CD4-positive, alpha-beta T cell (primary cell): ENCODE results near the gene CHMP4A. TPM values are rescaled to one million over a fixed set of nuclear protein-coding genes. Genes with fewer than 3 reads are reported as not detected.

Experiments used
- ATAC-seq: fragments of 200-7000 bp; cut with Tn5 transposase; one replicate; pipeline ENCODE4 v1.10.0; 2022; ENCODE audit warnings: mild to moderate bottlenecking; ENCODE audit not compliant: poor library complexity
- CTCF ChIA-PET: fragments of 350-600 bp; sonication (Branson Sonifier 250); formaldehyde crosslinking; loops from one replicate; lab custom pipeline; 2021; ENCODE audit warnings: antibody characterized with exemption, inconsistent platforms; lab: Charles Lee
- POLR2A ChIA-PET: fragments of 350-600 bp; sonication (Branson Sonifier 250); formaldehyde crosslinking; loops from one replicate; lab custom pipeline; 2021; ENCODE audit warnings: antibody characterized with exemption, inconsistent platforms; lab: Charles Lee
- DNase-seq, 14 experiments: peaks; one replicate each; pipeline ENCODE4 v3.0.0-alpha.2; 2013 to 2020; ENCODE audit warnings: mixed read lengths in 2 of 14
- H3K27ac ChIP-seq, 2 donors: one replicate each; pipeline versions ENCODE4 v1.5.1 to v1.7.0; 2013; ENCODE audit warnings: low read length in 2 of 2, low read depth in 1 of 2, mild to moderate bottlenecking in 1 of 2
- H3K27me3 ChIP-seq, 2 experiments: 1 replicate in 1 of 2; 2 replicates in 1 of 2; pipeline versions ENCODE4 v1.6.1 to v1.7.0; 2013; ENCODE audit warnings: low read length in 2 of 2, control low read depth in 1 of 2, mild to moderate bottlenecking in 1 of 2, moderate library complexity in 1 of 2; ENCODE audit not compliant: insufficient read depth in 2 of 2, control insufficient read depth in 1 of 2
- H3K36me3 ChIP-seq: one replicate; pipeline ENCODE4 v1.6.1; 2013; ENCODE audit warnings: low read length, control low read depth; ENCODE audit not compliant: insufficient read depth
- H3K4me1 ChIP-seq: one replicate; pipeline ENCODE4 v1.6.1; 2013; ENCODE audit warnings: low read length, control low read depth; ENCODE audit not compliant: insufficient read depth
- H3K4me3 ChIP-seq: one replicate; pipeline ENCODE4 v1.5.1; 2013; ENCODE audit warnings: mild to moderate bottlenecking, low read length, moderate library complexity
- H3K9me3 ChIP-seq, 2 experiments: 1 replicate in 1 of 2; 2 replicates in 1 of 2; pipeline versions ENCODE4 v1.6.1 to v1.7.0; 2013; ENCODE audit warnings: low read length in 2 of 2, mild to moderate bottlenecking in 2 of 2, control low read depth in 1 of 2, moderate library complexity in 1 of 2; ENCODE audit not compliant: control insufficient read depth in 1 of 2, insufficient read depth in 1 of 2
- H3K27ac Mint-ChIP-seq: one replicate; pipeline ENCODE4 v1.8.0; 2020; ENCODE audit warnings: mixed read lengths
- H3K27me3 Mint-ChIP-seq: one replicate; pipeline ENCODE4 v1.8.0; 2021; ENCODE audit warnings: mixed read lengths
- H3K36me3 Mint-ChIP-seq: one replicate; pipeline ENCODE4 v1.8.0; 2021; ENCODE audit warnings: low read depth, mixed read lengths
- H3K4me1 Mint-ChIP-seq: one replicate; pipeline ENCODE4 v1.8.0; 2021; ENCODE audit warnings: low read depth, mixed read lengths
- H3K4me3 Mint-ChIP-seq: one replicate; pipeline ENCODE4 v1.8.0; 2020; ENCODE audit warnings: mild to moderate bottlenecking, mixed read lengths
- H3K9me3 Mint-ChIP-seq: one replicate; pipeline ENCODE4 v1.8.0; 2020; ENCODE audit warnings: mixed read lengths
- intact Hi-C, 2 experiments: fragments of 100-400 bp; cut with DNase I in 1 of 2; cut with micrococcal nuclease in 1 of 2; formaldehyde crosslinking; loops; one replicate each; pipeline versions ENCODE4 v1.15.1 to v1.9.0; 2023 to 2025; cut with DNase I, micrococcal nuclease
- polyA plus RNA-seq, 2 donors: library from polyadenylated mRNA; unstranded; fragments of 120-200 nt; gene quantifications; one replicate each; pipeline ENCODE4 v1.2.1, GENCODE V29; 2013
- total RNA-seq, 174 experiments: library from RNA in 2 of 174; stranded (reverse) in 2 of 174; gene quantifications; one replicate each; pipeline ENCODE4 v1.2.3 and lab custom pipeline; 2021 to 2026
- TF ChIP-seq, protein P1 (sequence below): fragments of 200-600 bp; IDR thresholded peaks from one replicate; pipeline ENCODE4 v1.8.0; 2022; ENCODE audit warnings: antibody characterized with exemption, mild to moderate bottlenecking

Gene CHMP4A, protein sequence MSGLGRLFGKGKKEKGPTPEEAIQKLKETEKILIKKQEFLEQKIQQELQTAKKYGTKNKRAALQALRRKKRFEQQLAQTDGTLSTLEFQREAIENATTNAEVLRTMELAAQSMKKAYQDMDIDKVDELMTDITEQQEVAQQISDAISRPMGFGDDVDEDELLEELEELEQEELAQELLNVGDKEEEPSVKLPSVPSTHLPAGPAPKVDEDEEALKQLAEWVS
- total RNA-seq: 10 to 100 TPM; 73.4 to 80.1 TPM
- polyA plus RNA-seq (2013, experiment 1 of 2): 120 TPM
- polyA plus RNA-seq (2013, experiment 2 of 2): 133 TPM
- total RNA-seq (lab: John Stamatoyannopoulos, UW): 1.1 to 12.9 (median 5.8) reads per million in 172 experiments

DNA sequence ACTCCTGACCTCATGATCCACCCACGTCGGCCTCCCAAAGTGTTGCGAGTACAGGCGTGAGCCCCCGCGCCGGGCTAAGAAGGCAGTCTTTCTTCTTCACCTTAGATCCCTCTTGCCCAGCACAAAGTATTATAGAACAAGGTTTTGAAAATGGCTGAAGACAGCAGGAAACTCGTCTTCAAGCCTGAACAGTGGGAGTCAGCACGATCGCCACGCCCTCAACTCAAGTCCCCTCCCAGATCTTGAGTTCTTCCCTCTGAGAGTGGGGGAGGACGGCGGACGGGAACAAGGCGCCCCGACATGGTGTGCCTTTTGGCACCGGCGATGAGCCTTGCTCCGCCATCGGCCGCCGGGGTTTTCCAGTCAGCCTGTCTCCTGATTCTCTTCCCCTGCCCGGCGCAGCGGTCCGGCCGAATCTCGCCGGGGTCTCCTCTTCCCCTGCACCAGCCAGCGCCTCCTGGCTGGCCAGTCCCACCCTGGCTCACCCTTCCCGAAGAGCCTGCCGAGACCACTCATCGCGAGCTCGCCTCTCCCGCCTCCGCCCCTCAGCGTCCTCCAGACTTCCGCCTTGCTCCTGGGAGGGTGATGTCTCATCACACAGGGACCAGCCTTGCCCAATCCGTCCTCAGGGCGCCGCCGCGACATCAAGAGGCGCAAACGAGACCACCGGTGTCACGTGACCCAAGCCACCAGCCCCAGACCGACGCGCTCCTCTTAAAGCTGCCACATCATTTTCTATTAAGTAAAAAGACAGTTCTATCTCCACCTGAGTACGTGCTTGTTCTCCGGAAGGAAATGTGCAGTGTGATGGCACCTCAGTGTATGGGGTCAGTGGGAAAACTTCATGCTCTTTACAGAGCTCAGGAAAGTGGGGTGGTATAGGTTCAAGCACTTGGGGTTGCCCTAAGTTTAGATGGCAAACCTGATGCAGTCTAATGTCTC lies at the start of gene CHMP4A:
Gene CHMP4A (minus strand): TSS at position 565 of the 942 bp plus-strand sequence. CDS start 49 bp downstream, at position 516.
- Mint-ChIP-seq H3K27ac (peak within 1 kb of the TSS; percentile 96), H3K9me3 (no peaks in the 10 kb centered on the region), H3K4me1 (peaks cover 49% of the 10 kb centered on the region), H3K27me3 (no peaks in the 10 kb centered on the region), H3K4me3 (peak within 1 kb of the TSS; percentile 97), H3K36me3 (peaks cover 49% of the 10 kb centered on the region)
- intact Hi-C loops: loop anchor here (1.0 to 2.0 kb wide), 7 partner anchors 18 to 217 kb away; partner anchors contain the start of genes GMPR2 (in 1 of the 2), IPO4 (in 1 of the 2), IRF9 (in 1 of the 2) and NEDD8 (in 1 of the 2)
- peak; percentile 71 for ATAC-seq
- Histone ChIP-seq H3K36me3 (peaks cover 42% of the 10 kb centered on the region), H3K27ac (peak within 1 kb of the TSS; percentile 98 to 100), H3K4me1 (peaks cover 53% of the 10 kb centered on the region), H3K4me3 (peak within 1 kb of the TSS; percentile 98), H3K27me3 (no peaks in the 10 kb centered on the region), H3K9me3 (no peaks in the 10 kb centered on the region)
- POLR2A ChIA-PET: interaction anchor here (0.6 to 4.7 kb wide), 33 partner anchors 10 to 1319 kb away, joined by 3 to 144 read pairs (median 6); partner anchors contain the start of genes CBLN3, DCAF11, DHRS1 and EMC9
- DNase-seq: peak; percentile 89 to 99 (median 94)
- TF ChIP-seq, protein P1, sequence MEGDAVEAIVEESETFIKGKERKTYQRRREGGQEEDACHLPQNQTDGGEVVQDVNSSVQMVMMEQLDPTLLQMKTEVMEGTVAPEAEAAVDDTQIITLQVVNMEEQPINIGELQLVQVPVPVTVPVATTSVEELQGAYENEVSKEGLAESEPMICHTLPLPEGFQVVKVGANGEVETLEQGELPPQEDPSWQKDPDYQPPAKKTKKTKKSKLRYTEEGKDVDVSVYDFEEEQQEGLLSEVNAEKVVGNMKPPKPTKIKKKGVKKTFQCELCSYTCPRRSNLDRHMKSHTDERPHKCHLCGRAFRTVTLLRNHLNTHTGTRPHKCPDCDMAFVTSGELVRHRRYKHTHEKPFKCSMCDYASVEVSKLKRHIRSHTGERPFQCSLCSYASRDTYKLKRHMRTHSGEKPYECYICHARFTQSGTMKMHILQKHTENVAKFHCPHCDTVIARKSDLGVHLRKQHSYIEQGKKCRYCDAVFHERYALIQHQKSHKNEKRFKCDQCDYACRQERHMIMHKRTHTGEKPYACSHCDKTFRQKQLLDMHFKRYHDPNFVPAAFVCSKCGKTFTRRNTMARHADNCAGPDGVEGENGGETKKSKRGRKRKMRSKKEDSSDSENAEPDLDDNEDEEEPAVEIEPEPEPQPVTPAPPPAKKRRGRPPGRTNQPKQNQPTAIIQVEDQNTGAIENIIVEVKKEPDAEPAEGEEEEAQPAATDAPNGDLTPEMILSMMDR: no peak
- CTCF ChIA-PET: interaction anchor here (0.7 to 2.5 kb wide), 10 partner anchors 18 to 120 kb away, joined by 3 to 12 read pairs (median 6); partner anchors contain the start of genes CIDEB, IRF9, RABGGTA and TINF2

DNA sequence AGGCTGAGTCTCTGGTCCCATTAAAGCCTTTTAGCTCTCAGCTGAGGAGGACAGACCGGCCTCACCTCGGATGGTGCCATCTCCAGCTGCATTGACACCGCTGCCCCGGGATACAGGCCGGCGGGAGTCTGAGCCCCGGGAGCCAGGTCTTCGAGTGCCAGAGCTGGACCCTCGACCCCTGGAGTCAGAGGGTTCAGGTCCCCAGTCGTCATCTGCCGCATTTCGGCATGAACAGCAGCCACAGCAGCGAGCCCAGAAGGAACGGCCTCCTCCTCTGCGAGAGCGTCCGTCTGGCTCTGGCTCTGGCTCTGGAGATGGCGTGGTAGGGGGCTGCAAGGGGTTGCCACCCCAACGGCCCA lies 48.7 kb upstream of the CHMP4A start:
- no peak for ATAC-seq
- CTCF ChIA-PET: no interaction called here
- Histone ChIP-seq H3K4me1 (no peaks in the 10 kb centered on the region), H3K4me3 (no peak overlapping the region), H3K27ac (no peak overlapping the region), H3K36me3 (peaks cover 36% of the 10 kb centered on the region), H3K9me3 (no peaks in the 10 kb centered on the region), H3K27me3 (no peaks in the 10 kb centered on the region)
- H3K27me3 Mint-ChIP-seq: no peaks in the 10 kb centered on the region
- no peak overlapping the region for H3K4me3 Mint-ChIP-seq
- intact Hi-C loops: no loop called here
- H3K4me1 Mint-ChIP-seq: no peaks in the 10 kb centered on the region
- no peak overlapping the region for H3K27ac Mint-ChIP-seq
- POLR2A ChIA-PET: interaction anchor here (1.7 to 2.5 kb wide), 2 partner anchors 9 to 19 kb away, joined by 3 to 9 read pairs; partner anchors contain the start of gene TINF2
- peaks cover 63% of the 10 kb centered on the region for H3K36me3 Mint-ChIP-seq
- no peak for DNase-seq
- TF ChIP-seq, protein P1: no peak
- H3K9me3 Mint-ChIP-seq: no peaks in the 10 kb centered on the region

DNA sequence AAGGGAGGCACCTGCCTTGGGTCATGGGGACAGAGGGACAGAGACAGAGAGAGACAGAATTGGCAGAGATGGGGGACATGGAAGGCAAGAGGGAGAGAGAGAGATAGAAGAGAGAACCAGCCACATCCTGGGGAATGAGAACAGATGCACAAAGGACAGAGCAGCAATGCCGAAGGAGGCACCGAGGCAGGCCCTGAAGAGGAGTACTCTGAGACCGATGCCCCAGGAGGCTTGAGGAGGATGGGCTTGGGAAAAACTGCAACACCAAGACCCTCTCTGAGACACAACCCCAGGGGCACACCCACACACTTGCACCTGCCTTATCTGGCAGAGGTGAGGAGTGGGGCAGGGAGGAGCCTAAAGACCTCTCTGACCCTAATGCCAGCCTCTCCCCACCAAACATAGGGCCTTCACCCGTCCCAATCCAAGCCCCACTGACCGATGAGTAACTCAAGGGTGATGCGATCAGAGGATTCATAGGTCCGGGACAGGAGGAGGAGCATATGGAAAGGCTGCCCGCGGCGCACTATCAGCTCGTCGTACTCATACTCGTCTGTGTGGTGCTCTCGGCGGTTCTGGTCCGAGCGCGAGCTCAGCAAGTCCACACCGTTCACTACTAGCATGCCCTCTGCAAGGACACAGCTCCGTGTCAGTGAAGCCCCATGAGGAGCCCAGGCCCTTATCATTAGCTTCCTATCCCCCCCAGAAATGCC lies 48.1 kb upstream of the CHMP4A start:
- Histone ChIP-seq H3K27me3 (no peaks in the 10 kb centered on the region), H3K9me3 (no peaks in the 10 kb centered on the region), H3K4me3 (no peak overlapping the region), H3K4me1 (no peaks in the 10 kb centered on the region), H3K36me3 (peaks cover 31% of the 10 kb centered on the region), H3K27ac (no peak overlapping the region)
- intact Hi-C loops: no loop called here
- no peaks in the 10 kb centered on the region for H3K4me1 Mint-ChIP-seq
- H3K4me3 Mint-ChIP-seq: no peak overlapping the region
- H3K27me3 Mint-ChIP-seq: no peaks in the 10 kb centered on the region
- DNase-seq (no peak), ATAC-seq (no peak)
- TF ChIP-seq, protein P1: no peak
- ChIA-PET CTCF (no interaction called here), POLR2A (interaction anchor here (1.7 to 2.5 kb wide), 2 partner anchors 9 to 19 kb away, joined by 3 to 9 read pairs; partner anchors contain the start of gene TINF2)
- H3K36me3 Mint-ChIP-seq: peaks cover 63% of the 10 kb centered on the region
- H3K9me3 Mint-ChIP-seq: no peaks in the 10 kb centered on the region
- no peak overlapping the region for H3K27ac Mint-ChIP-seq
